Measurements from ENCODE around the gene MT1G. TPM values are rescaled to one million over a fixed set of nuclear protein-coding genes. Genes with fewer than 3 reads are reported as not detected.

Gene MT1G
- polyA plus RNA-seq, 1 experiment, result not detected

DNA sequence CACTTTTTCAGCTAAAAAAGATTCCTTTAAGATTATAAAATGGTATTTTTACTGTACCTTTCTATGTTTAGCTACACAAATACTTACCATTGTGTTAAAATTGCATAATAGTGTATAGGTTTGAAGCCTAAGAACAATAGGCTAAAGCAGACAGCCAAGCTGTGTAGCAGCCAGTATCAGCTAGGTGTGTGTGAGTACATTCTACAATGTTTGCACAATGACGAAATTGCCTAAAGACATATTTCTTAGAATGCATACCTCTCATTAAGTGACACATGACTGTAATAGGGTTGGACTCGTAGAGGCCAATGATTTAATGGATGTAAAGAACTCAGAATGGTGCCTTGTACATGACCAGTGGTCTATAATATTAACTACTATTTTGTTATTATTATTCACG is 18.0 kb downstream of the MT1G start:
- ChIA-PET POLR2A (no interaction called here), CTCF (no interaction called here)
- H3K4me3 ChIP-seq (ENCODE audit: low read depth, low read length), result no peak overlapping the region
- no peak for DNase-seq (ENCODE audit: low read depth, low spot score)
- peaks cover 72% of the 10 kb centered on the region for H3K27me3 ChIP-seq (ENCODE audit: control insufficient read depth, insufficient read depth, low read length)
- no peaks in the 10 kb centered on the region; the same call in 1 of the 2 replicates for H3K9me3 ChIP-seq (ENCODE audit: control insufficient read depth, insufficient read depth, low read length)
- H3K27ac ChIP-seq (ENCODE audit: low read depth, low read length), result no peak overlapping the region
- TF ChIP-seq, protein P1, sequence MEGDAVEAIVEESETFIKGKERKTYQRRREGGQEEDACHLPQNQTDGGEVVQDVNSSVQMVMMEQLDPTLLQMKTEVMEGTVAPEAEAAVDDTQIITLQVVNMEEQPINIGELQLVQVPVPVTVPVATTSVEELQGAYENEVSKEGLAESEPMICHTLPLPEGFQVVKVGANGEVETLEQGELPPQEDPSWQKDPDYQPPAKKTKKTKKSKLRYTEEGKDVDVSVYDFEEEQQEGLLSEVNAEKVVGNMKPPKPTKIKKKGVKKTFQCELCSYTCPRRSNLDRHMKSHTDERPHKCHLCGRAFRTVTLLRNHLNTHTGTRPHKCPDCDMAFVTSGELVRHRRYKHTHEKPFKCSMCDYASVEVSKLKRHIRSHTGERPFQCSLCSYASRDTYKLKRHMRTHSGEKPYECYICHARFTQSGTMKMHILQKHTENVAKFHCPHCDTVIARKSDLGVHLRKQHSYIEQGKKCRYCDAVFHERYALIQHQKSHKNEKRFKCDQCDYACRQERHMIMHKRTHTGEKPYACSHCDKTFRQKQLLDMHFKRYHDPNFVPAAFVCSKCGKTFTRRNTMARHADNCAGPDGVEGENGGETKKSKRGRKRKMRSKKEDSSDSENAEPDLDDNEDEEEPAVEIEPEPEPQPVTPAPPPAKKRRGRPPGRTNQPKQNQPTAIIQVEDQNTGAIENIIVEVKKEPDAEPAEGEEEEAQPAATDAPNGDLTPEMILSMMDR (IDR thresholded peaks at IDR 0.05; ENCODE audit: low read depth, low read length), result no peak

- ChIA-PET CTCF (interaction anchor here (1.6 kb wide), 1 partner anchor 52 kb away, joined by 4 read pairs; no protein-coding TSS in a partner anchor), POLR2A (no interaction called here)
- no peak overlapping the region for H3K27ac ChIP-seq (ENCODE audit: low read depth, low read length)
- TF ChIP-seq, protein P1 (IDR thresholded peaks at IDR 0.05; ENCODE audit: low read depth, low read length), result no peak
- no peak overlapping the region for H3K4me3 ChIP-seq (ENCODE audit: low read depth, low read length)
- no peak for DNase-seq (ENCODE audit: low read depth, low spot score)
- H3K27me3 ChIP-seq (ENCODE audit: control insufficient read depth, insufficient read depth, low read length), result peaks cover 78% of the 10 kb centered on the region
- H3K9me3 ChIP-seq (ENCODE audit: control insufficient read depth, insufficient read depth, low read length), result no peaks in the 10 kb centered on the region; the same call in 1 of the 2 replicates
These were observed 18.6 kb downstream of the MT1G start for GRCh38 chr16:56649271-56649670.

DNA sequence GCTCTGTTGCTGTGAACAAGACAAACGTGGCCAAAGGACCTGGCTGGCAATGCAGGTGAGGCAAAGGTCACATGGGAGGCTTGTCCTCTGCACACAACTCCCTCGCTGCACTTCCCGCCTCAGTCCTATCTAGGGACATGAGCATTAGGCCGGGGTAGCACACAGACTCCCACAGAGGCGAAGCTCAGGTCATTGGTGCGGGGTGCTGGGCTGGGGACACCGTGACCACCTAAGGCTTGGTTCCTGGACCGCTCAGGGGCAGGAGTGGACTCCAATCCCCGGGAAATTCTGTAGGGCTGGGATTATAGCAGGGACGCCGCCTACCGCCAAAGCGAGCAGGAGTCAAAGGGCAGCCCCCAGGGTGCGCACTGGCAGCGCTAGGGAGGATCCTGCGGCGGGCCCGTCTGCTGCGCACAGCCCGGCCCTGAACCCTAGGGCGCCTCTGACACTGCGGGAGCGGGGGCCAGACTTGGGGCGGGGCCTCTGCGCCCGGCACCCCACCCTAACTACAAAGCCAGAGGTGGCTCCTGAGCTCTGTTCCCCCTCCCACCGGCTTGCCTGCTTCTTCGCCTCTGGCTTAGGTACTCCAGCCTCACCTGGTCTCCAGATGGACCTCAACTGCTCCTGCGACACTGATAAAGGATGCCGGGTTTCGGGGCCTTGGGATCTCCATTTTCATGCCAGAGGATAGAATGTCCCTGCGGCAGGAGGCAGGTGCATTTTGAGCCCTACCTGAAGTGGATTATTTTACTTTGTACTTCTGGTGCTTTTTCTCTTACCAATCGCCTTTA is 20.0 kb downstream of the MT1G start:
- POLR2A ChIA-PET, result no interaction called here
- no peaks in the 10 kb centered on the region; the same call in 1 of the 2 replicates for H3K9me3 ChIP-seq (ENCODE audit: control insufficient read depth, insufficient read depth, low read length)
- no peak overlapping the region for H3K4me3 ChIP-seq (ENCODE audit: low read depth, low read length)
- no peak overlapping the region for H3K27ac ChIP-seq (ENCODE audit: low read depth, low read length)
- TF ChIP-seq, protein P1 (IDR thresholded peaks at IDR 0.05; ENCODE audit: low read depth, low read length), result no peak
- H3K27me3 ChIP-seq (ENCODE audit: control insufficient read depth, insufficient read depth, low read length), result peaks cover 91% of the 10 kb centered on the region
- DNase-seq (ENCODE audit: low read depth, low spot score), result no peak
- CTCF ChIA-PET, result interaction anchor here (1.6 kb wide), 1 partner anchor 53 kb away, joined by 4 read pairs; no protein-coding TSS in a partner anchor

- TF ChIP-seq, protein P1 (IDR thresholded peaks at IDR 0.05; ENCODE audit: low read depth, low read length), result no peak
- peaks cover 85% of the 10 kb centered on the region for H3K27me3 ChIP-seq (ENCODE audit: control insufficient read depth, insufficient read depth, low read length)
- CTCF ChIA-PET, result no interaction called here
These were observed 22.0 kb downstream of the MT1G start for GRCh38 chr16:56645838-56646237.

GRCh38 chr16:56645311-56645710 is 22.6 kb downstream of the MT1G start:
- H3K4me3 ChIP-seq (ENCODE audit: low read depth, low read length), result no peak overlapping the region
- no peak for DNase-seq (ENCODE audit: low read depth, low spot score)
- POLR2A ChIA-PET, result no interaction called here
- no peak overlapping the region for H3K27ac ChIP-seq (ENCODE audit: low read depth, low read length)
- TF ChIP-seq, protein P1 (IDR thresholded peaks at IDR 0.05; ENCODE audit: low read depth, low read length), result no peak
- peaks cover 86% of the 10 kb centered on the region for H3K27me3 ChIP-seq (ENCODE audit: control insufficient read depth, insufficient read depth, low read length)
- no peaks in the 10 kb centered on the region; the same call in 1 of the 2 replicates for H3K9me3 ChIP-seq (ENCODE audit: control insufficient read depth, insufficient read depth, low read length)
- CTCF ChIA-PET, result no interaction called here

More at GRCh38 chr16:56645838-56646237, 22.0 kb downstream of the MT1G start:
- POLR2A ChIA-PET, result no interaction called here
- Histone ChIP-seq H3K27ac (ENCODE audit: low read depth, low read length) (no peak overlapping the region), H3K9me3 (ENCODE audit: control insufficient read depth, insufficient read depth, low read length) (no peaks in the 10 kb centered on the region; the same call in 1 of the 2 replicates), H3K4me3 (ENCODE audit: low read depth, low read length) (no peak overlapping the region)
- no peak for DNase-seq (ENCODE audit: low read depth, low spot score)

Measured in AG04450 (cell line).